Stimulated activated memory B cell treated with anti-CD40 and anti-IgM and Interleukin-4, amounts not matched to agents 10 μg/mL and 1 μg/mL and 100 μg/mL, for 72 hours (primary cell): ENCODE results near the gene HOXC6.
A peak's percentile ranks its signal among the peaks of the same experiment; 100 is the strongest.

ENCODE experiments used
- ATAC-seq: fragments of 150-1000 bp; cut with Tn5 transposase; 2 replicates; pipeline ENCODE4 v1.10.0; 2021
- H3K27ac Mint-ChIP-seq: one replicate; pipeline ENCODE4 v1.8.0; 2022; ENCODE audit warnings: mild to moderate bottlenecking, mixed read lengths
- H3K27me3 Mint-ChIP-seq: one replicate; pipeline ENCODE4 v1.8.0; 2022; ENCODE audit warnings: mixed read lengths
- H3K36me3 Mint-ChIP-seq: one replicate; pipeline ENCODE4 v1.8.0; 2022; ENCODE audit warnings: mixed read lengths
- H3K4me1 Mint-ChIP-seq: one replicate; pipeline ENCODE4 v1.8.0; 2022; ENCODE audit warnings: mixed read lengths
- H3K4me3 Mint-ChIP-seq: one replicate; pipeline ENCODE4 v1.8.0; 2022; ENCODE audit warnings: mild to moderate bottlenecking, moderate library complexity, mixed read lengths
- H3K9me3 Mint-ChIP-seq: one replicate; pipeline ENCODE4 v1.8.0; 2022; ENCODE audit warnings: mixed read lengths

Gene HOXC6

DNA sequence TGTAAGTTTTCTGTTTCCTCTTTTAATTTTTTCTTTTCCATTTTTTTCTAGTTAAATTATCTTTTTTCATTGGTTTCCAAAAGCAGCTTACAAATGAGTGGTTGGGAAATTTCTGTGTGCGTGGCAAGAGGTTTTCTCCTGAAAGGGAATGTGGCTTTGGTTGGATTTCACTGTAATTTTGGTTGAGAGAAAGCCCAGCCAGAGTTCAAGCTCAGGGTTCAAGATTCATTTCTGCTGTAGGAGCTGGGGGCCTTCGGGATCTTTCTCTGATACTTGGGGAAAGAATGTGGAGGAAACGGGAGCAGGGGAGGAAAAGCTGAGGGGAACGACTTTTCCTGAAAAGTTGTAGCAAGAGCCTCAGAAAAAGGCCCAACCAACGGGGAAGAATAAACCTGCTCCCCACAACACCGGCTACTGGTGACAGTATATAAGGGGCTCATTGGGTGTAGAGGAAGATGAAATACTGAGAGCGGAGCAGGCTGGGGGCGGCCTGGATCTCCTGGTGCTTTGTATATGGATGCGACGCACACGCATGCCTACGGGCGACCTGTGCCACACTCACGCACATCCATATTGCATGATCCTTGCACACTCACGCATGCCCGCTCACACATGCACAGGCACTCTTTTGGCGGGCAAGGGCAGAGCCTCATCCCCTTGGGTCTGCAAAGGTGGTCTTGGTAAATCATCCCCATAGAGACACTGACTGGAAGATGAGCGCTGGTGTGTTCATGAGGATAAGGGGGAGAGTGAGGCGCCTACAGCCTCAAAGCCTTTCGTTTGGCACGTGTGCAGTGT is 41.4 kb upstream of the HOXC6 start:
- ATAC-seq: no peak
- H3K4me1 Mint-ChIP-seq: peaks cover 40% of the 10 kb centered on the region
- H3K27ac Mint-ChIP-seq: no peak overlapping the region
- no peak overlapping the region for H3K4me3 Mint-ChIP-seq
- no peaks in the 10 kb centered on the region for H3K36me3 Mint-ChIP-seq
- peaks cover 100% of the 10 kb centered on the region for H3K27me3 Mint-ChIP-seq
- H3K9me3 Mint-ChIP-seq: no peaks in the 10 kb centered on the region

GRCh38 chr12:53987787-53988230 is 40.4 kb upstream of the HOXC6 start:
- H3K4me3 Mint-ChIP-seq: no peak overlapping the region
- ATAC-seq: no peak
- no peak overlapping the region for H3K27ac Mint-ChIP-seq
- H3K4me1 Mint-ChIP-seq: peaks cover 40% of the 10 kb centered on the region
- H3K36me3 Mint-ChIP-seq: no peaks in the 10 kb centered on the region
- H3K27me3 Mint-ChIP-seq: peaks cover 100% of the 10 kb centered on the region
- H3K9me3 Mint-ChIP-seq: no peaks in the 10 kb centered on the region

- Mint-ChIP-seq H3K4me3 (no peak overlapping the region), H3K27me3 (peaks cover 100% of the 10 kb centered on the region), H3K9me3 (no peaks in the 10 kb centered on the region), H3K4me1 (peaks cover 41% of the 10 kb centered on the region), H3K27ac (no peak overlapping the region), H3K36me3 (no peaks in the 10 kb centered on the region)
- ATAC-seq: no peak
Measured at GRCh38 chr12:53988541-53989226, 39.6 kb upstream of the HOXC6 start.

DNA sequence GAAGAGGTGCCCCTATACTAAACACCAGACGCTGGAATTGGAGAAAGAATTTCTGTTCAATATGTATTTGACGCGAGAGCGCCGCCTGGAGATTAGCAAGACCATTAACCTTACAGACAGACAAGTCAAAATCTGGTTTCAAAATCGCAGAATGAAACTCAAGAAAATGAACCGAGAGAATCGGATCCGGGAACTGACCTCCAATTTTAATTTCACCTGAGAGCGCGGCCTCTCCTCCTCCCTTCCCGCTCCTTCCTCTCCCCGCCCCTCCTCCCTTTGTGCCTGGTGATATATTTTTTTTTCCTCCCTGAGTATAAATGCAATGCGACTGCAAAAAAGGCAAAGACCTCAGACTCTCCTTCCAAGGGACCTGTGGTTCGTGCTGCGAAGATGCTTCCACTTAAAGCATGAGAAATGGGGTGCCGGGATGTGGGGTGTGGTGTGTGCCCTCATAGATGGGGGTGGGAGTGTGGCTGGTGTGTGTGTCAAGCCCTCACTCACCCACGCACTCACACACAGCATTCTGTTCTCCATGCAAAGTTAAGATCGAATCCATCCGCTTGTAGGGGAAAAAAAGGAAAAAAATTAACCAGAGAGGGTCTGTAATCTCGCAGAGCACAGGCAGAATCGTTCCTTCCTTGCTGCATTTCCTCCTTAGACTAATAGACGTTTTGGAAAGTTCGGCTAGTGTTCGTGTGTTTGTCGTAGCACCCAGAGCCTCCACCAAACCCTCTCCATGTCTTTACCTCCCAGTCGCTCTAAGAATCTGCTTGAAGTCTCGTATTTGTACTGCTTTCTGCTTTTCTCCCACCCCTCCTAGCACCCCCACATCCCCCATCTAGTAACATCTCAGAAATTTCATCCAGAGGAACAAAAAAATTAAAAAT is 38.8 kb upstream of the HOXC6 start:
- H3K27me3 Mint-ChIP-seq: peaks cover 100% of the 10 kb centered on the region

GRCh38 chr12:53990311-53991076 is 37.7 kb upstream of the HOXC6 start:
- peaks cover 50% of the 10 kb centered on the region for H3K4me1 Mint-ChIP-seq
- H3K27me3 Mint-ChIP-seq: peaks cover 100% of the 10 kb centered on the region
- no peak for ATAC-seq
- H3K4me3 Mint-ChIP-seq: no peak overlapping the region
- no peaks in the 10 kb centered on the region for H3K36me3 Mint-ChIP-seq
- no peaks in the 10 kb centered on the region for H3K9me3 Mint-ChIP-seq
- H3K27ac Mint-ChIP-seq: no peak overlapping the region

More for the DNA sequence above, 38.8 kb upstream of the HOXC6 start:
- ATAC-seq: no peak
- Mint-ChIP-seq H3K4me3 (no peak overlapping the region), H3K9me3 (no peaks in the 10 kb centered on the region), H3K27ac (no peak overlapping the region), H3K4me1 (peaks cover 47% of the 10 kb centered on the region), H3K36me3 (no peaks in the 10 kb centered on the region)

- no peak for ATAC-seq
- peaks cover 52% of the 10 kb centered on the region for H3K4me1 Mint-ChIP-seq
- H3K27ac Mint-ChIP-seq: no peak overlapping the region
- H3K36me3 Mint-ChIP-seq: no peaks in the 10 kb centered on the region
- peaks cover 100% of the 10 kb centered on the region for H3K27me3 Mint-ChIP-seq
- no peaks in the 10 kb centered on the region for H3K9me3 Mint-ChIP-seq
- H3K4me3 Mint-ChIP-seq: no peak overlapping the region
Measured at GRCh38 chr12:53991077-53991460, 37.2 kb upstream of the HOXC6 start.

DNA sequence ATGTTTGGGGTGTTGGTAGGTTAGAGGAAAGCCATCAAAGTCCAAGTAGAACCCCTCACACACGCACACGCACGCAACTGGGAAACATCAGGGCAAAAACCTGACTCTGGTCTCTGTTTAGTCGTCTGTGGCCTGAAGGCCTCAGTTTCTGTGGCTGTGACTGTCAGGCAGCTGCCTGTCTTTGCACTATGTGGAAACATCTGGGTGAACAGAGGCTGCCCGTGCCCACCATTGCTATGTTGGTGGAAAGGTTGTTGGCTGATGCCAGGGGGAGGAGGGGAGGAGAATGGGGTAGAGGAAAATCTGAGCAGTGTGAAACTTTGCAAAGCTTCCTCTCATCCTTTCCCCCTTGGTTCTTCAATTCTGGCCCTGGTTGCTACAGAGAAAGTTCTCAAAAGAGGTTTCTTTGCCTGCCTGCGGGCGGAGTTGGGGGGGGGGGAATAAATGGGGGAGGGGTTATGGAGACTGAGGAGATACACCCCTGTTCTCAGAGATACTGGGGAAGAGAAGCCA is 35.8 kb upstream of the HOXC6 start:
- Mint-ChIP-seq H3K27me3 (peaks cover 100% of the 10 kb centered on the region), H3K9me3 (no peaks in the 10 kb centered on the region), H3K36me3 (no peaks in the 10 kb centered on the region), H3K4me1 (peaks cover 58% of the 10 kb centered on the region), H3K27ac (no peak overlapping the region), H3K4me3 (no peak overlapping the region)
- ATAC-seq: no peak

DNA sequence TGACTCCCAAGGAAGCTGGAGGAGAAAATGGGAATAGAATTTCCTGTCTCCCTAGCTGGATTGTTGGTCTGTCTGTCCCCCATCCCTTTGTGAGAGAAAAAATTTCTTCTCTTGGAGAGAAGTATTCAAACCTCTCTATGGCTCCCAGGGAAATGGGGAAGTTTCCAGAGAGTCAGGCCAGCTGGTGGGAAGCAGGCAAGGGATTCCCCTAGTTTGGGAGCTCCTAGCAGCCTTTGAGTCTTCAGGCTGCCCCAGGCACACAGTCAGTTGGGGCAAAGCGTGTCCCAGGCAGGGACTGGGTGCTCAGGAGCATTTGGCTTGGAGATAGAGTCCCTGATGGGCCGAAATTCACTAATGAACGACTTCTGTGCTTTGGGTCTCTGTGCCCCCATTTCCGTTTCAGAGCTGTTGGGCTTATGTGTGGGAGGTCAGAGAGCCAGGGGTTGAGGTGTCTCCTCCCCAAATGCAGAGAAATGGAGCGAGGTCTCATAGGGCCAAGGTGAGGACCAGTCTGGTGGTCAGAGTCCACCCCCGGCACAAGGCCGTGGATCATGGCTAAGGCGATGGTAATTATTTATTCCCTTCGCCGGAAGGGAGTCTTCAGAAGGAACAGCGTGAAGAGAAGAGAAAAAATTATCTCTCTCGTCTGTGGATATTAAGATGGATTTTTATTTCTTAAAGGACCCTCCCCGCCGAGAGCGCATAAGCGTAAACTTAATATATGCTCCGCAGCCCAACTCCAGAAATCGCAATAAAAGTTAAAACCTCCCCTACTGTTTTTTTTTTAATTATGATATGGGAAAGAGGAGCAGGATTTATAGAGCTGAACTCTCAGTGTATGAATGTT is 34.9 kb upstream of the HOXC6 start:
- no peak for ATAC-seq
- Mint-ChIP-seq H3K27ac (no peak overlapping the region), H3K27me3 (peaks cover 100% of the 10 kb centered on the region), H3K9me3 (no peaks in the 10 kb centered on the region), H3K4me3 (peak overlapping the region; percentile 63), H3K36me3 (no peaks in the 10 kb centered on the region), H3K4me1 (peaks cover 59% of the 10 kb centered on the region)

DNA sequence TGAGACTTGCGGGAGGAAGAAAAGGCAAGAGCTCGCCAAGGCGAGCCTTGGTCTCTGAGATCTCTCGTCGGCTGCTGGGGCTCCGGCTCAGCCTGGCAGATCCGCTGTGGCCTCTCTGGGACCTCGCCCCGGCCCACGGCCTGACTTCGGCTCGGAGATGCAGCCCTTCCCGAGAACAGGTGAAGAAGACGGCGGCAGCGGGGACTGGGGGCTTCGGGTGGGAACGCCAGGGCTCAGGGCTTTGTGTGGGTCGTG is 34.3 kb upstream of the HOXC6 start:
- H3K27me3 Mint-ChIP-seq: peaks cover 100% of the 10 kb centered on the region
- H3K9me3 Mint-ChIP-seq: no peaks in the 10 kb centered on the region
- H3K27ac Mint-ChIP-seq: no peak overlapping the region
- H3K4me3 Mint-ChIP-seq: peak overlapping the region; percentile 63
- H3K36me3 Mint-ChIP-seq: no peaks in the 10 kb centered on the region
- H3K4me1 Mint-ChIP-seq: peaks cover 54% of the 10 kb centered on the region
- ATAC-seq: no peak

GRCh38 chr12:53994264-53995001 is 33.8 kb upstream of the HOXC6 start:
- Mint-ChIP-seq H3K4me3 (peak overlapping the region; percentile 63), H3K9me3 (no peaks in the 10 kb centered on the region), H3K4me1 (peaks cover 49% of the 10 kb centered on the region), H3K36me3 (no peaks in the 10 kb centered on the region), H3K27ac (no peak overlapping the region), H3K27me3 (peaks cover 100% of the 10 kb centered on the region)
- ATAC-seq: no peak

- Mint-ChIP-seq H3K36me3 (no peaks in the 10 kb centered on the region), H3K4me1 (peaks cover 43% of the 10 kb centered on the region), H3K27ac (peak overlapping the region; percentile 63), H3K27me3 (peaks cover 99% of the 10 kb centered on the region), H3K4me3 (peak overlapping the region; percentile 38), H3K9me3 (no peaks in the 10 kb centered on the region)
- ATAC-seq: no peak
Measured at GRCh38 chr12:53995002-53995377, 33.2 kb upstream of the HOXC6 start.

DNA sequence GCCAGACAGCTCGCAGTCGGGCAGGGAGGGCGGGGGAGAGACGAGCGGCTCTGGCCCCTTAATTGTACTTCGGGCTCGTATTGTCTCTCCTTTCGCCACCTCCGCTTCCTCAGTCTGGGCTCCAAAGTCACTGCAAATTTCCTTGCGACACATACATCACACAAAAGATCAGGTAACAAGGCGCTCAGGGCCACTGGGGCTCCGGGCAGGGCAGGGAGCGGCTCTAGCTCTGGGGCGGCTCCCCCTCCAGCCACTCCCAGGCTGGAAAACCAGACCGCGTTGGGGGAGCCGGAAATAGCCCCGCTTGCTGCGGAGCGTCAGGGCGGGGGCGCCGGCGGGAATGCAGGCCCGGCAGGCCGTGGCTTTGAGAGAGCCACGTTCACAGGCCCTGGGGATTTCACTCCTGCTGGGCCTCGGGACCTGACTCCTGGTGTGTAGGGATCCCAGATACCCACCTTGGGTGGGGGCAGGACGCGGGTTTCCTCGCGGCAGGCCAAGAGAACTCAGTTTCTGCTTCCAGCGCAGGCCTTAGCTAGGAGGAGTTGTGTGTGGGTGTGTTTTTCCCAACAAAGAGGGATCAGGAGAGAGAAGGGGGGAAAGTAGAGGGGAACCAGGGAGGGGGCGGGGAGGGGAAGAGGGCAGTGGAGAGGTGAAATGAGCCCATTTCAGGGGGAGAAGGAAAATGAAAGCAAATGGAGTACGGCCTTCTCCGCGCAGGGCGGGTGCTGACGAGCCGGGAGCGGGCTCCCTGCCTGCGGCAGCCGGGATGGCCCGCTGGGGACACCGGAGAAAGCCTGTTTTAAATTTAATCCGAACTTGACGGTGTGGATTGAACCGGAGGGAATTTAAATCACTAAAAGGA is 32.6 kb upstream of the HOXC6 start:
- H3K9me3 Mint-ChIP-seq: no peaks in the 10 kb centered on the region
- H3K27ac Mint-ChIP-seq: peak overlapping the region; percentile 63
- peak overlapping the region; percentile 89 for H3K4me3 Mint-ChIP-seq
- H3K4me1 Mint-ChIP-seq: peaks cover 37% of the 10 kb centered on the region
- H3K36me3 Mint-ChIP-seq: no peaks in the 10 kb centered on the region
- H3K27me3 Mint-ChIP-seq: peaks cover 98% of the 10 kb centered on the region
- no peak for ATAC-seq
